HG03139 (cell line): Measurements from ENCODE around the gene GNAO1.

Experiments
- ATAC-seq: cut with Tn5 transposase; IDR thresholded peaks from one replicate; pipeline ENCODE4 v1.9.1; 2021; ENCODE audit not compliant: unreplicated experiment

Gene GNAO1

GRCh38 chr16:56328276-56329022, 137.2 kb downstream of the GNAO1 start:
- ATAC-seq = no peak

DNA sequence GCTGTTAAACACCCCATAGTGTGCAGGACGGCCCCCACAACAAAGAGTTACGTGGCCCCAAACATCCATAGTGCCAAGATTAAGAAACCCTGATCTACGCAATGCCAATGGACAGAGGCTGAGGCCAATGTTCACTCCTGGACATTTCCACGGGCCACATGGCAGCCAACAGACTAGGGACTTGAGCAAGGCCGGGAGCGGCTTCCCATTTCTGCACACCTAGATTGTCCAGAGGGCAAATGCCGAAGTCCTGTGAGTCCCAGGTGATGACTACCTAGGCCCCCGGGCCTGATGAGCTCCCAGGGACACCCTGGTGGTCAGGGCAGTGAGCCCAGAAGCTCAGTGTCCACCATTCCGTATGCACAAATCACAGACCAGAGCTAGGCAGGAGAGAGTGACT, 138.6 kb downstream of the GNAO1 start:
- ATAC-seq = no peak

GRCh38 chr16:56330476-56330875, 139.2 kb downstream of the GNAO1 start:
- ATAC-seq = no peak

DNA sequence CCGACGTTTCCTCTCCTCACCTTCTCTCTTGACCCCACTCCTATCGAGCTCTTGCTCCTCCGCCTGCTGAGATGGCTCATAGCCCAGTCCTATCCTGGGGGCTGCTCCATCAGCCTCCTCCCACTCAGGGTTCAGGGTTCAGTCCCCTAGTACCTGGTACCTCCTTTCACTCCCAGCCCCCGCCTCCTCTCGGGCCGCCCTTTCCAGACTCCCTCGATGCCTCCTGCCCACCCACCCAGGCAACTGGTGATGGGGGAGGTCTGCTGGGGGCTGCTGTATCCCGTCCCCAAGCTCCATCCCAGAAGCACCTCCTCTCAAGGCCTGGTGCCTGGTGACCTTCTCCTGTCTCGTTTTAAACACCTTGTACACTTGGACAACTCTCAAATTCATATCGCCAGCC, 140.1 kb downstream of the GNAO1 start:
- no peak for ATAC-seq

GRCh38 chr16:56331915-56332314, 140.6 kb downstream of the GNAO1 start:
- no peak for ATAC-seq

DNA sequence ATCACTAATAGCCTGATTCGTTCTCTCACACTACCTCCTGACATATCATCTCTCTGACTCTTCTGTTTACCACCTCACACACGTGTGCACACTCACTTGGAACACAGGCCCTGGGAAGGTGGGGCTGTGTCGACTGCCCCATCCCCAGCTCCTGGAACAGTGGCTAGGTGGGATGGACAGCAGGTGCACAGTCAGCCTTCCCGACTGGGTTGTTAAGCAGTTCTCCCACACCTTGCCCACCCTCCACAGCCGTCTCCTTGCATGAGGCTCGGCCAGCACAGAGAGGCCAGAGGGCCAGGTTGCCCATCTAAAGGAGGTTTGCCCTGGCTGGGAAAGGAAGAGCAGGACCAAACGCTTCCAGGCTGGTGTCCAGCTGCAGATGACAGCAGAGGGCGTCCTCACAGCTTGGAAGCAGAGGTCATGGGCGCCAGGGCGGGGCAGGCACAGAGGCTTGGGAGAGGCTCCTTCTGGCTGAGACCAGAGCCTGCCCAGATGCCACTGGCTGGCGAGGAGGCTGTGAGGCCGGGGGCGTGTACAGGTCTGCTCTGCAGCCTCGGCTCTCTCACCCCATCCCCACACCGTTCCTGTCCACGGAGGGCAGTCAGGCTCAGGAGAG, 141.3 kb downstream of the GNAO1 start:
- no peak for ATAC-seq

- ATAC-seq = no peak
Observed at GRCh38 chr16:56334761-56335160, 143.5 kb downstream of the GNAO1 start.

DNA sequence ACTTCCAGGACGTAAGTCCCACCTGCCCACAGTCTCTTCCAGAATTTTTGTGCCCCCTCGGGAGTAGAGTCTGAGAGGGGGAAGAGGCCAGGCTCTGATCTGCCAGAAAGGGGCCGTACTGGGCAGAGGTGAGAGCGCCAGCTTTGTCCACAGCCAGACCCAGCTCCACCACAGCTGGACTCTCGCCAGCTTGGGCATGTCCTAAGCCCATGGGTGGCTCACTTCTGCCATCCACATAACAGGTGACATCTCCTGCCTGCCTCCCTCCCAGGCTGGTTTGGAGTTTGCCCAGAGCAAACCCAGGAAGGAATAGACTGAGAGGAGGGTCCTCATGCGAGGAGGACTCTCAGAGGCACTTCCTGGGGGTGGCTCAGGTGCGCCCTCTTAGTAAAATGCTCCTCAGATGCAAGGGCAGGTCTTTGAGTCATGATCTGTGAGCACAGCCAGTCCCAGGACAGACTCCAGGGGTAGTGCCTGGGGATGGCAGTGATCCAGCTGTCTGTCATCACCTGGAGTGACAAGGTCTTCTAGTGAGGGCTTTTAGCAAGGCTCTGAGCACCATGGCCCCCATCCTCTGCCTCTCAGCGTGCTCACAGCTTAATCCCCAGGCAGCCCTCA, 144.9 kb downstream of the GNAO1 start:
- no peak for ATAC-seq

DNA sequence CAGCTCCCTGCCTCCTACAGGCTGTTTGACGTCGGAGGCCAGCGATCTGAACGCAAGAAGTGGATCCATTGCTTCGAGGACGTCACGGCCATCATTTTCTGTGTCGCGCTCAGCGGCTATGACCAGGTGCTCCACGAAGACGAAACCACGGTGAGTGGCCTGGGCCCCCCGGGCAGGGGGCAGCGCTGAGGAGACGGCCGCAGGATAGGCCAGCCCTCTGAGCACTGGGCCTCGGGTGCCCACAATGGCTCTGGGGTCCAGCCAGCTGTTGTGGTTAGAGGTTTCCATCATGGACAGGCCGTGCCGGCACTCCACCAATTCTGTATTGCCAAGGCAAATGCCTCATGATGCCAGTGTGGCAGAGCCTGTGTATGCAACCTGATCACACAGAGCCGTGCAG, 145.4 kb downstream of the GNAO1 start:
- no peak for ATAC-seq

GRCh38 chr16:56337131-56337857, 146.0 kb downstream of the GNAO1 start:
- ATAC-seq = no peak

DNA sequence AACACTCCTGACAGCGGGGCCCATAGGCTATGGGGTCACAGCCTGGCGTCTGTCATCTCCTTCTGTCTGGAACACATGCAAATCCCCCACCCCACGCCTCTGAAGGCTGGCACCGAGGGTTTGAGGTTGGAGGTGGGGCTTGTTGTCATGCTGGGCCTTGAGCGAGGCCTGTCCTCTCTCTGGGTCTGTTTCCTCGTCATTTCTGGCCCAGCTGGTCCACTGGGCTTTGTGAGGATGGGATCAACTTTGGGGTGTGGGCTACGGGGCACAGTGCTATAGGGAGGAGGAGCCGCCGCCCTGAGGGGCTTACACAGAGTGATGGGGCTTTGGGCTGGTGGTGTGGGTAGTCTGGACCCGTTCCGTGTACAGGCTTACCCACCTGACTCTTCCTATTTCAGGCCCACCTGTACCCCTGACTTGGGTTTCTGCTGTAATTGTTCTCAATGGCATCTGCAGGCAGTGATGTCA, 146.6 kb downstream of the GNAO1 start:
- ATAC-seq = no peak

- no peak for ATAC-seq
Observed at GRCh38 chr16:56338566-56339318, 147.5 kb downstream of the GNAO1 start.

DNA sequence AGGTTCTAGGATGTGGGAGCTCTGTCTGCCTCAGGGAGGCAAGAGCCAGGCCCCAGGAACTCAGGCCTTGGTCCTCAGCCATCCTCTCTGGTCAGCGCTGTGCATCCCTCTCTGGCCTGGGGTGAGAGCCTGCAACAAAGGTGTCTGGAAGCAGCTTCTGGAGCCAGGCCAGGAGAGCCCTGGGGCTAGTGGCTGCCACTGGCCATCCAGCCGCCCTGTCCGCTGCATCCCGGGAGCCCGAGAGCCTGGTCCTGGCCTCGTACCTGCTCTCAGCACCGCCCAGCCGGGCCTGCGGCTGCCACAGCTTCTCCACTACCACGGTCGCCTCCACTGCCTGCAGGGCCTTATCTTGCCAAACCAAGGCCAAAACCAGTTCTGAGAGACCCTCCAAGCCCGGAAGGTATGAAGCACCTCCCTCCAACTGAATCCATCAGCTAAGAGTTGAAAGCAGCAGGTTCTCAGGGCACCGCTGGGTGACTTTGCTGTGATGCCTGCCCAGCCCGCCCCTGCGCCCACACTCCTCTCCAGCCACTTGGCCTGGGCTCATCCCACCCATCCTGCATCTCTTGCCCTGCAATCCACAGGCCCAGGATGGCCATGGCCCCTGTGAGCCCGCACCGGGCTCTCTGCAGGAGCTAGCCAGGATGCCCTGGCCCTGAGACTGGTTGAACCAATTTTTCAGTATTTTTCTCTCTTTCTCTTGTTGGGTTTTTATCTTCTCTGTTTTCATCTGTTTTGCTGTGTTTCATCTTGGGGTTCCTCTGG, 148.3 kb downstream of the GNAO1 start:
- ATAC-seq = no peak

DNA sequence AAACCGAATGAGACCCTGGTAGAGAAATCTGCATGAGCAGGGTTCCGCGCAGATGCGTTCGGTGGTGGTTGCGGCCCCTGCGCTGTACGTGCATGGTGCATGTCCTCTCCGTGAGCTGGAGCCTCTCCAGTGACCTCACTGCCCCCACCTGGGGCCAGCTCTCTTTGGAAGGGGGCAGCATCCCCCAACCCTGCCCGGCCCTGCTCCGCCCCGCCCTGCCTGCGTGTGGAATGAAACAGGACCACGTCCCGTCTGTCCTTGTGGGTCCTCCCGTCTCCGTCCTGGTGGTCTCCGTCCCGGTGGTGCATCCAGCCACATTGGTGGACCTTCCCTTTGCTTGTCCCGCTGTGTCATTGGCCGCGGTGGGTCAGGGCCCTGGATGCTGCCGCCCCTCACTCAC, 149.1 kb downstream of the GNAO1 start:
- ATAC-seq = no peak

DNA sequence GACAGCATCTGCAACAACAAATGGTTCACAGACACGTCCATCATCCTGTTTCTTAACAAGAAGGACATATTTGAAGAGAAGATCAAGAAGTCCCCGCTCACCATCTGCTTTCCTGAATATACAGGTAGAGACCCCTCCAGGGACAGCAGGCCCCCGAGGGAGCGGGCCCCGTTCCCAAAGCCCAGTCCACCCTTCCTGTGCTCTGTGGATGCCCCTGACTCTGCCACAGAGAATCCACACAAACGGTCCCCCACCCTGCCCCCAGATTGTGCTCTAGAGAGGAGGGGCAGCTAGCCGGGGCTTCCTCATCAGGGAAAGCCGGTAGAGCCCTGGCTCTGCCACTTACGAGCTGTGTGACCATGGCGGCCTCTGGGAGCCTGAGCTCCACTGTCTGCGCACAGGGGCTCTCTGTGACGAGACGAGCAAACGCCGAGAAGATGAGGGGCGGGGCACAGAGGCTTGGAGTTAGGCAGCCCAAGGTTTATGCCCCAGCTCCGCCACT, 149.6 kb downstream of the GNAO1 start:
- ATAC-seq = no peak

DNA sequence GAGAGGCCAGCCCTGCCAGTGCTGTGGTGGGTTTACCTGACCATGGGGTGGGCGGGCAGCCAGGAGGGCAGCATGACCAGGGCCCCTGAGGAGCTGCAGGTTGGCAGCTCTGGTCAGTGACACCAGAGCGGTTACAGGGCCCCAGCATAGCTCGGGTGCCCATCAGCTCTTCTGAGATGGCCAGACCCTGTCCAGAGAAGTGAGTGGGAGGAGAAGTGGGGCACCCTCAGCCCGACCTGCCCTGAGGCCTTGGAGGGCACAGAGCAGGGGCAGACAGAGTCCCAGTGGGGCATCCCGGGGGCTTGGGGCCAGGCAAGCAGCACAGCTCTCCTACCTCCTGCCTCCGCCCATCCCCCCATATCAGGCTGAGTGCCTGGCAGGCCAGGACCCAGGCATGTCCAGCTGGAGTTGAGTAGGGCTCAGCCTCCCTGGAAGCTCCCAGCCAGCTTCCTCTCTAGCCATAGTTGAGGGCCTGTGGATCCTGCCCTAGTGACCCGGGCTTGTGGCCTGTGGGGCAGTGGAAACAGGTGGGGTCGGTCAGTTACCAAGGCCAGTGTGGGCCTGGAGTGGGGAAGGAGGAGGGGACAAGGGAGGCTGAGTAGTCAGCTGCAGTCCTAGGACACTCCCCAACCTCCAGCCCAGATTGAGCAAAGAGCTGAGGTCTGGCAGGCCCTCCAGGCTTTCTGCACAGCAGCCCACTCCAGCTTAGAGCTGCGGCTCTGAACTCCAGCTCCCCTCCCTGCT, 150.5 kb downstream of the GNAO1 start:
- no peak for ATAC-seq

DNA sequence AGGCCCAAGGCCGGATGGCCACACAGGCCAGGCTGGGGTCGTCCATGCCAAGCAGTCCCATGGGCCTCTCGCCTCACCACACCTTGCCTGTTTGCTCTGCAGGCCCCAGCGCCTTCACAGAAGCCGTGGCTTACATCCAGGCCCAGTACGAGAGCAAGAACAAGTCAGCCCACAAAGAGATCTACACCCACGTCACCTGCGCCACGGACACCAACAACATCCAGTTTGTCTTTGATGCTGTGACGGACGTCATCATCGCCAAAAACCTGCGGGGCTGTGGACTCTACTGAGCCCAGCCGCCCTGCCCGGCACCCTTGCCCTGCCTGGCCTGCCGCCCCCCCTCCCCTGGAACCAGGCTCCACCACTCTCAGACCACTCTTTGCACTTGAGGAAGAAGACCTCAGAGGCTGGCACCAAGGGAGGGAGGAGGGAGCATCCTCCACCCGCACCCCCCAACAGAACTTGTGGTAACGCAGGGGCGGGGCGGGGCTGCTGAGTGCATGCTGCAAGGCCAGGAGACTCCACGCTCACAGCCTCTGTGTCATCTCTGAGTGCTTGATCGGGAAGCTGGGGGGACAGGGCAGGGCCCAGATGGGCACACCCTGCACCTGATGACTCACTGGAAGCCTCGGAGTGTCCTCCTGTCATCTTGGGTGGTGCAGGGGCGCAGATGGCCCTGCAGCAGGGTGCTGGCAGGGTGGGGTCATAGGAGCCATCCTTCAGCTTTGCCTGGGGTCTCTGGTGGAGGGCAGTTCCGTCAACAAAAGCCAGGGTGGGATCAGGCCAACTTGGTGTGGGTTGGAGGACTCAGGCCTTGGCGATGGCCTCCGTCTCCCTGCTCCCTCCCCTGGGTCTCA, 152.6 kb downstream of the GNAO1 start:
- no peak for ATAC-seq
